Pancreas (tissue), 10 donors: ENCODE data around the gene CYRIA. TPM values are rescaled to one million over a fixed set of nuclear protein-coding genes. Genes with fewer than 3 reads are reported as not detected.

Experiments used
- ATAC-seq, 4 donors: fragments of 200-7000 bp; cut with Tn5 transposase; one replicate each; pipeline versions ENCODE4 v1.8.0 to v1.9.1; 2020; ENCODE audit warnings: mild to moderate bottlenecking in 4 of 4, moderate library complexity in 4 of 4
- DNase-seq, 6 donors: peaks; one replicate each; pipeline ENCODE4 v3.0.0-alpha.2; 2020
- FAIRE-seq: peaks from 2 replicates; lab custom pipeline; 2012; peaks lifted over from hg19 to GRCh38; lab: Jason Lieb, UNC
- H3K27ac ChIP-seq, 4 donors: fragments of 200-600 bp; sonication (generic); 1 replicate in 3 of 4; 2 replicates in 1 of 4; pipeline versions ENCODE4 v1.5.0 to v1.8.0; 2020
- H3K27me3 ChIP-seq, 4 donors: fragments of 200-600 bp; one replicate each; pipeline ENCODE4 v1.8.0; 2021
- H3K36me3 ChIP-seq, 3 donors: fragments of 200-600 bp; sonication (generic) in 1 of 3; one replicate each; pipeline versions ENCODE4 v1.5.0 to v1.8.0; 2020 to 2021
- H3K4me1 ChIP-seq, 3 donors: fragments of 200-600 bp; one replicate each; pipeline ENCODE4 v1.8.0; 2021
- H3K4me3 ChIP-seq, 4 donors: fragments of 200-600 bp; sonication (generic) in 2 of 4; one replicate each; pipeline versions ENCODE4 v1.5.0 to v1.8.0; 2020 to 2021
- H3K9me3 ChIP-seq, 4 donors: fragments of 200-600 bp; one replicate each; pipeline ENCODE4 v1.8.0; 2021
- WGBS, 2 donors: extraction: QIAGEN DNeasy Blood & Tissue Kit; methylation state at CpG; one replicate each; pipeline ENCODE4 v1.1.7; 2013; 5-methylcytosine and 5-hydroxymethylcytosine counted together
- intact Hi-C, 3 donors: fragments of 100-400 bp; cut with DNase I; formaldehyde crosslinking; loops; one replicate each; pipeline versions ENCODE4 v1.11.1 to v1.14.2; 2022
- polyA plus RNA-seq, 2 donors: library from polyadenylated mRNA; stranded (reverse); fragments of 200-250 nt; gene quantifications; one replicate each; pipeline ENCODE4 v1.2.3, GENCODE V29; 2013
- total RNA-seq, 6 donors: library from RNA; stranded (reverse); fragmentation: NEBNext Ultra II Directional in 4 of 6; extraction: Animal tissue kit (Norgen Biotek cat#: 25700) in 4 of 6; gene quantifications; one replicate each; pipeline versions ENCODE4 v1.2.1 to v1.2.4, GENCODE V29; 2021 to 2023
- TF ChIP-seq, protein P1 (sequence below), 4 donors: fragments of 200-600 bp; sonication (generic) in 3 of 4; IDR thresholded peaks; one replicate each; pipeline versions ENCODE4 v1.5.0 to v1.8.0; 2021; ENCODE audit warnings: antibody characterized with exemption in 4 of 4
- donor health status: healthy with polysubstance abuse.
- donor health status: DM: no; HTN: no; CAD: no; lungs with moderate emphysema.
- donor health status: DM: no; HTN: no; CAD: no.
- donor health status: control.
- donor health status: control.
- donor health status: Bipolar disorder and iron deficiency.
- donor health status: DM: yes; HTN: yes; CAD: no.
- donor health status: DM: no; HTN: no; CAD: no.
- donor health status: DM: no; HTN: no; CAD: no.
- donor health status: DM: yes; HTN: yes; CAD: no.

The CYRIA gene
- total and polyA plus RNA-seq, 8 donors, result 0.65 to 7.6 (median 1.7) TPM

DNA sequence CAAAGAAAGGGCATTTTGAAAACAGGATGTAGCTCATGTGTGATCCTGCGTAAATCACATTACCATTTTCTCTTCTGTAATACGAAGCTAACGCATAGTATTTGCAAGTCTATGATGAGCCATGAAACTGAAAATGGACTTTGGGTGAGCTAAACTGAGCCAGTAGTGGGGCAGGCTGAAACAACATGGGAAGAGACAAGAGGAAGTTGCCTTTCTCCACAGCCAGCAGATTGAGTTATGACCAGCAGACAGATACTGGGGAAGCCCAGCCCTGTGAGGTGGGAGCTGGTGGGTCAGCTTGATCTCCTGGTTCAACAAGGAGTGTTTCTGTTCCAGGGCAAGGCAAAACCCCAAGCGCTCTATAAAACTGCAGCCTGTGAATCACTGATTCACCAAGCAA is 11.8 kb downstream of the CYRIA start:
- 88 to 100% methylated on average over 4 of the region's 4 CpGs for WGBS, 2 donors
- intact Hi-C loops, result no loop called here
- FAIRE-seq, result no peak

GRCh38 chr2:16653083-16653375 is 12.6 kb downstream of the CYRIA start:
- intact Hi-C loops, result no loop called here
- ATAC-seq (peak in 2 of 4 donors; percentile 21 to 36), FAIRE-seq (no peak), DNase-seq (no peak)
- no peaks in the 10 kb centered on the region for H3K36me3 ChIP-seq
- WGBS, 2 donors, result 84 to 93% methylated on average over 2 of the region's 2 CpGs
- H3K4me3 ChIP-seq, result no peak overlapping the region
- peak overlapping the region in 2 of 4 donors; percentile 20 to 47 for H3K27ac ChIP-seq
- TF ChIP-seq, protein P1, sequence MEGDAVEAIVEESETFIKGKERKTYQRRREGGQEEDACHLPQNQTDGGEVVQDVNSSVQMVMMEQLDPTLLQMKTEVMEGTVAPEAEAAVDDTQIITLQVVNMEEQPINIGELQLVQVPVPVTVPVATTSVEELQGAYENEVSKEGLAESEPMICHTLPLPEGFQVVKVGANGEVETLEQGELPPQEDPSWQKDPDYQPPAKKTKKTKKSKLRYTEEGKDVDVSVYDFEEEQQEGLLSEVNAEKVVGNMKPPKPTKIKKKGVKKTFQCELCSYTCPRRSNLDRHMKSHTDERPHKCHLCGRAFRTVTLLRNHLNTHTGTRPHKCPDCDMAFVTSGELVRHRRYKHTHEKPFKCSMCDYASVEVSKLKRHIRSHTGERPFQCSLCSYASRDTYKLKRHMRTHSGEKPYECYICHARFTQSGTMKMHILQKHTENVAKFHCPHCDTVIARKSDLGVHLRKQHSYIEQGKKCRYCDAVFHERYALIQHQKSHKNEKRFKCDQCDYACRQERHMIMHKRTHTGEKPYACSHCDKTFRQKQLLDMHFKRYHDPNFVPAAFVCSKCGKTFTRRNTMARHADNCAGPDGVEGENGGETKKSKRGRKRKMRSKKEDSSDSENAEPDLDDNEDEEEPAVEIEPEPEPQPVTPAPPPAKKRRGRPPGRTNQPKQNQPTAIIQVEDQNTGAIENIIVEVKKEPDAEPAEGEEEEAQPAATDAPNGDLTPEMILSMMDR (IDR thresholded peaks at IDR 0.05), result no peak
- H3K9me3 ChIP-seq, result no peaks in the 10 kb centered on the region
- no peaks in the 10 kb centered on the region for H3K27me3 ChIP-seq
- H3K4me1 ChIP-seq, result peaks cover 0 to 17% (median 9%) of the 10 kb centered on the region in 3 donors

More for the DNA sequence above, 11.8 kb downstream of the CYRIA start:
- ATAC-seq, result peak in 2 of 4 donors; percentile 18 to 29
- Histone ChIP-seq H3K36me3 (no peaks in the 10 kb centered on the region), H3K27ac (peak overlapping the region in 2 of 4 donors; percentile 30 to 47), H3K4me1 (peaks cover 0 to 20% (median 9%) of the 10 kb centered on the region in 3 donors), H3K4me3 (no peak overlapping the region), H3K9me3 (no peaks in the 10 kb centered on the region), H3K27me3 (no peaks in the 10 kb centered on the region)
- TF ChIP-seq, protein P1 (IDR thresholded peaks at IDR 0.05), result no peak
- no peak for DNase-seq

DNA sequence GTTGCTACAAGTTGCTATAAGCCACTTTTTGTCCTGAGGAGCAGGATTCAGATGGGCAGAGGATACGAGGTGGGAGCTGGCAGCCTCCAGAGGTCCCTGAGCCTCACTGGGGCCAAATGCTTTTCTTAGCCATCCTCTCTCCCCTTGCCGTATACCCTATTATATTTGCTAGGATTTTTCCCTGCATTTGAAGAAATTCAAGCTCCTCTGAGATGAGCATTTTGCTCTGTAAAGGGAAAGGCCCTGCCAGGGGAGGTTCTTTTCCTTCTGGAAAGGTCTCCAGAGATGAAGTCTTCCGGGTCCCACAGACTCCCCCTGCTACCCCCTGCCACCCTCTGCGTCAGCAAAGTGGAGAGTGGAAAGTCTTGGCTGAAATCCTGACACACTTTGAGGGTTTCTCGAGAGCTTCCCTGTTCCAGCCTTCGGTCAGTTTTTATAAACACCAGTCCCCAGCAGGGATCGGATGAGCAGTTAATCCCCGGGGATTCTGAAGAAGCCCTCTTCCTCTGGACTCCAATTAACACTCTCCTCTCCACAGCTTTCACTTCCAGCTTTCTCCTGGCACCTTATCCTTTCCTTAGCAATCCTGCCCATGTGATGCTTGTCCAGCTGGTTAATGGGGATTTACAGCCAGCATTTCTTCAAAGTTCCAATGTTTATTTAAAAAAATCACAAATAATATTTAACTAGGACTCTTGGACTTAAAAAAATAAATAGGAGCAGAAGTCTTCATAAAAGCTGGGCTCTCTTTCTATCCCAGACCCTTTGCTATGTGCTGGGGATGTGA is 13.1 kb downstream of the CYRIA start:
- DNase-seq (no peak), ATAC-seq (peak in 1 of 4 donors; percentile 3), FAIRE-seq (no peak)
- Histone ChIP-seq H3K4me1 (peaks cover 0 to 17% (median 9%) of the 10 kb centered on the region in 3 donors), H3K27me3 (no peaks in the 10 kb centered on the region), H3K27ac (peak overlapping the region in 2 of 4 donors; percentile 20 to 47), H3K9me3 (no peaks in the 10 kb centered on the region), H3K4me3 (no peak overlapping the region), H3K36me3 (no peaks in the 10 kb centered on the region)
- TF ChIP-seq, protein P1 (IDR thresholded peaks at IDR 0.05), result no peak
- 60 to 66% methylated on average over 8 of the region's 8 CpGs for WGBS, 2 donors
- intact Hi-C loops, result no loop called here

GRCh38 chr2:16650287-16651249 is 15.1 kb downstream of the CYRIA start:
- FAIRE-seq (no peak), DNase-seq (no peak), ATAC-seq (peak in 3 of 4 donors; percentile 54 to 58 (median 57))
- TF ChIP-seq, protein P1 (IDR thresholded peaks at IDR 0.05), result no peak
- no peaks in the 10 kb centered on the region for H3K36me3 ChIP-seq
- peaks cover under 1 to 17% (median 9%) of the 10 kb centered on the region in 3 donors for H3K4me1 ChIP-seq
- H3K27me3 ChIP-seq, result no peaks in the 10 kb centered on the region
- H3K9me3 ChIP-seq, result no peaks in the 10 kb centered on the region
- intact Hi-C loops, result no loop called here
- H3K27ac ChIP-seq, result peak overlapping the region in 2 of 4 donors; percentile 64 to 74
- peak overlapping the region in 1 of 4 donors; percentile 12 for H3K4me3 ChIP-seq
- WGBS, 2 donors, result 52 to 54% methylated on average over 12 of the region's 12 CpGs
